Neural cell (in vitro differentiated cells): Measurements from ENCODE around the gene STARD9. TPM values are rescaled to one million over a fixed set of nuclear protein-coding genes. Genes with fewer than 3 reads are reported as not detected.

Experiments
- H2AFZ ChIP-seq: fragments of 200-600, 300-800 bp; sonication (generic), shearing (Covaris generic); 2 replicates; pipeline ENCODE4 v1.6.0; 2014; ENCODE audit warnings: low read depth, mild to moderate bottlenecking, antibody characterized with exemption, low read length, moderate library complexity
- H3F3A ChIP-seq: fragments of 200-600 bp; shearing (Covaris generic); 2 replicates; pipeline ENCODE4 v1.6.1; 2016; ENCODE audit warnings: mild to moderate bottlenecking, moderate library complexity, mixed read lengths, antibody characterized with exemption, low read length; ENCODE audit not compliant: insufficient read depth, poor library complexity, severe bottlenecking
- H3K27ac ChIP-seq: fragments of 200-600, 300-800 bp; sonication (generic), shearing (Covaris generic); 2 replicates; pipeline ENCODE4 v1.5.1; 2014; ENCODE audit warnings: mild to moderate bottlenecking, low read length, moderate library complexity
- H3K27me3 ChIP-seq: fragments of 300-800, 200-600 bp; sonication (generic), shearing (Covaris generic); 2 replicates; pipeline ENCODE4 v1.6.0; 2014; ENCODE audit warnings: mild to moderate bottlenecking, low read depth, low read length, moderate library complexity; ENCODE audit not compliant: insufficient read depth
- H3K36me3 ChIP-seq: fragments of 300-800, 200-600 bp; sonication (generic), shearing (Covaris generic); 2 replicates; pipeline ENCODE4 v1.5.1; 2014; ENCODE audit warnings: mild to moderate bottlenecking, antibody characterized with exemption, low read length, moderate library complexity; ENCODE audit not compliant: insufficient read depth
- H3K4me2 ChIP-seq: fragments of 300-800, 200-600 bp; sonication (generic), shearing (Covaris generic); 2 replicates; pipeline ENCODE4 v1.6.0; 2014; ENCODE audit warnings: mild to moderate bottlenecking, low read length
- H3K4me3 ChIP-seq: fragments of 300-800, 200-600 bp; sonication (generic), shearing (Covaris generic); 2 replicates; pipeline ENCODE4 v1.5.1; 2014; ENCODE audit warnings: mild to moderate bottlenecking, low read length, moderate library complexity
- H3K79me2 ChIP-seq: fragments of 200-600 bp; shearing (Covaris generic); replicated peaks from 2 replicates; pipeline ENCODE4 v1.6.0; 2014; ENCODE audit warnings: mild to moderate bottlenecking, low read length, moderate library complexity; ENCODE audit not compliant: insufficient read depth
- H3K9ac ChIP-seq: fragments of 300-800, 200-600 bp; sonication (generic), shearing (Covaris generic); 2 replicates; pipeline ENCODE4 v1.6.1; 2016; ENCODE audit warnings: mild to moderate bottlenecking, low read length, mixed read lengths
- H3K9me2 ChIP-seq: fragments of 200-600 bp; shearing (Covaris generic); 2 replicates; pipeline ENCODE4 v1.6.1; 2016; ENCODE audit warnings: mild to moderate bottlenecking, low read length, mixed read lengths; ENCODE audit not compliant: insufficient read depth
- H3K9me3 ChIP-seq: fragments of 200-600, 300-800 bp; sonication (generic), shearing (Covaris generic); 2 replicates; pipeline ENCODE4 v1.6.1; 2016; ENCODE audit warnings: mild to moderate bottlenecking, mixed run types, low read length, moderate library complexity, mixed read lengths
- H4K20me1 ChIP-seq: fragments of 200-600 bp; shearing (Covaris generic); 2 replicates; pipeline ENCODE4 v1.6.1; 2016; ENCODE audit warnings: mild to moderate bottlenecking, mixed run types; ENCODE audit not compliant: insufficient read depth
- EP300 ChIP-seq: fragments of 450-650 bp; conservative IDR thresholded peaks from 2 replicates; pipeline ENCODE4 v1.6.1; 2014; ENCODE audit warnings: antibody characterized with exemption, mild to moderate bottlenecking, moderate library complexity; ENCODE audit not compliant: poor library complexity, severe bottlenecking
- EZH2 ChIP-seq: fragments of 200-600, 300-800 bp; shearing (Covaris generic), sonication (generic); IDR thresholded peaks from 2 replicates; pipeline ENCODE4 v1.6.1; 2014; ENCODE audit warnings: antibody characterized with exemption, low read length, borderline replicate concordance, mild to moderate bottlenecking; ENCODE audit not compliant: insufficient read depth, poor library complexity, severe bottlenecking
- MXI1 ChIP-seq: fragments of 450-650 bp; conservative IDR thresholded peaks from 2 replicates; pipeline ENCODE4 v1.6.1; 2014; ENCODE audit warnings: antibody characterized with exemption, mild to moderate bottlenecking; ENCODE audit not compliant: poor library complexity, severe bottlenecking
- POLR2AphosphoS5 ChIP-seq: IDR thresholded peaks from 2 replicates; pipeline ENCODE4 v1.6.1; 2012
- RAD21 ChIP-seq: fragments of 450-650 bp; conservative IDR thresholded peaks from 2 replicates; pipeline ENCODE4 v1.6.1; 2014; ENCODE audit warnings: antibody characterized with exemption, mild to moderate bottlenecking, moderate library complexity
- SMC3 ChIP-seq: fragments of 450-650 bp; conservative IDR thresholded peaks from 2 replicates; pipeline ENCODE4 v1.6.1; 2014; ENCODE audit warnings: antibody characterized with exemption, mild to moderate bottlenecking, moderate library complexity; ENCODE audit not compliant: poor library complexity
- TAF1 ChIP-seq: IDR thresholded peaks from 2 replicates; pipeline ENCODE4 v1.6.1; 2012; ENCODE audit warnings: low read depth
- polyA plus RNA-seq: library from polyadenylated mRNA; depleted of rRNA; stranded (reverse); fragments of >200 nt; gene quantifications from 2 replicates; pipeline ENCODE4 v1.2.3, GENCODE V29; 2014
- TF ChIP-seq, protein P1 (sequence below): IDR thresholded peaks from 2 replicates; pipeline ENCODE4 v1.6.1; 2012; ENCODE audit warnings: borderline replicate concordance
- TF ChIP-seq, protein P2 (sequence below): fragments of 450-650 bp; IDR thresholded peaks from 2 replicates; pipeline ENCODE4 v1.5.1; 2014; ENCODE audit warnings: antibody characterized with exemption, mild to moderate bottlenecking, moderate library complexity; ENCODE audit not compliant: poor library complexity, severe bottlenecking

The STARD9 gene
- polyA plus RNA-seq, 1 donor from 2014 or later: 6.4 TPM

DNA sequence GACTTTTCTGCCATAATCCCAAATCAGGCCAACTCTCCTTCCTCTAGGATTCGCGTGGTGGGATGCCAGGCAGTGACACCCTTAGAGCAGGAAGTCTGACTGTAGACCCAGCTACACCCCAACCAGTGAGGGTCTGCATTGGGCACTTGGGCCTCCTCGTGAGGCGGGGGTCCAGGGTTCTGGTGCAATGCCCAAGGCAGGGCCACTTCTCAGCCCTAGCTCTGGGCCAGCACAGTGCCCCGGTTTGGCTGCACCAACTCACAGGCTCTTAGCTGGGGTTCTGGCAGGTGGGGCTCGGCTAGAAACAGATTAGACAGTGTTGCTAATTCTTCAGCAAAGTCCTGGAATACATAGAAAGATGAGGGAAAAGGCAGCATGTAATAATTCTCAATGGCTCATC, 148.9 kb downstream of the STARD9 start:
- no peaks in the 10 kb centered on the region for H3K9me3 ChIP-seq
- no peaks in the 10 kb centered on the region for H3K79me2 ChIP-seq
- no peaks in the 10 kb centered on the region for H3K9me2 ChIP-seq
- H3K9ac ChIP-seq: no peak overlapping the region
- no peak overlapping the region for H3K4me3 ChIP-seq
- H3K4me2 ChIP-seq: no peak overlapping the region
- H2AFZ ChIP-seq: no peak overlapping the region
- no peak overlapping the region for H3K27ac ChIP-seq
- peaks cover 5% of the 10 kb centered on the region for H3K36me3 ChIP-seq
- no peaks in the 10 kb centered on the region for H3F3A ChIP-seq
- H4K20me1 ChIP-seq: no peaks in the 10 kb centered on the region
- no peaks in the 10 kb centered on the region for H3K27me3 ChIP-seq
- TF ChIP-seq TAF1 (no peak), POLR2AphosphoS5 (no peak), EP300 (no peak), MXI1 (no peak), SMC3 (no peak), RAD21 (no peak), EZH2 (no peak)
- TF ChIP-seq, protein P1, sequence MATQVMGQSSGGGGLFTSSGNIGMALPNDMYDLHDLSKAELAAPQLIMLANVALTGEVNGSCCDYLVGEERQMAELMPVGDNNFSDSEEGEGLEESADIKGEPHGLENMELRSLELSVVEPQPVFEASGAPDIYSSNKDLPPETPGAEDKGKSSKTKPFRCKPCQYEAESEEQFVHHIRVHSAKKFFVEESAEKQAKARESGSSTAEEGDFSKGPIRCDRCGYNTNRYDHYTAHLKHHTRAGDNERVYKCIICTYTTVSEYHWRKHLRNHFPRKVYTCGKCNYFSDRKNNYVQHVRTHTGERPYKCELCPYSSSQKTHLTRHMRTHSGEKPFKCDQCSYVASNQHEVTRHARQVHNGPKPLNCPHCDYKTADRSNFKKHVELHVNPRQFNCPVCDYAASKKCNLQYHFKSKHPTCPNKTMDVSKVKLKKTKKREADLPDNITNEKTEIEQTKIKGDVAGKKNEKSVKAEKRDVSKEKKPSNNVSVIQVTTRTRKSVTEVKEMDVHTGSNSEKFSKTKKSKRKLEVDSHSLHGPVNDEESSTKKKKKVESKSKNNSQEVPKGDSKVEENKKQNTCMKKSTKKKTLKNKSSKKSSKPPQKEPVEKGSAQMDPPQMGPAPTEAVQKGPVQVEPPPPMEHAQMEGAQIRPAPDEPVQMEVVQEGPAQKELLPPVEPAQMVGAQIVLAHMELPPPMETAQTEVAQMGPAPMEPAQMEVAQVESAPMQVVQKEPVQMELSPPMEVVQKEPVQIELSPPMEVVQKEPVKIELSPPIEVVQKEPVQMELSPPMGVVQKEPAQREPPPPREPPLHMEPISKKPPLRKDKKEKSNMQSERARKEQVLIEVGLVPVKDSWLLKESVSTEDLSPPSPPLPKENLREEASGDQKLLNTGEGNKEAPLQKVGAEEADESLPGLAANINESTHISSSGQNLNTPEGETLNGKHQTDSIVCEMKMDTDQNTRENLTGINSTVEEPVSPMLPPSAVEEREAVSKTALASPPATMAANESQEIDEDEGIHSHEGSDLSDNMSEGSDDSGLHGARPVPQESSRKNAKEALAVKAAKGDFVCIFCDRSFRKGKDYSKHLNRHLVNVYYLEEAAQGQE: no peak
- TF ChIP-seq, protein P2, sequence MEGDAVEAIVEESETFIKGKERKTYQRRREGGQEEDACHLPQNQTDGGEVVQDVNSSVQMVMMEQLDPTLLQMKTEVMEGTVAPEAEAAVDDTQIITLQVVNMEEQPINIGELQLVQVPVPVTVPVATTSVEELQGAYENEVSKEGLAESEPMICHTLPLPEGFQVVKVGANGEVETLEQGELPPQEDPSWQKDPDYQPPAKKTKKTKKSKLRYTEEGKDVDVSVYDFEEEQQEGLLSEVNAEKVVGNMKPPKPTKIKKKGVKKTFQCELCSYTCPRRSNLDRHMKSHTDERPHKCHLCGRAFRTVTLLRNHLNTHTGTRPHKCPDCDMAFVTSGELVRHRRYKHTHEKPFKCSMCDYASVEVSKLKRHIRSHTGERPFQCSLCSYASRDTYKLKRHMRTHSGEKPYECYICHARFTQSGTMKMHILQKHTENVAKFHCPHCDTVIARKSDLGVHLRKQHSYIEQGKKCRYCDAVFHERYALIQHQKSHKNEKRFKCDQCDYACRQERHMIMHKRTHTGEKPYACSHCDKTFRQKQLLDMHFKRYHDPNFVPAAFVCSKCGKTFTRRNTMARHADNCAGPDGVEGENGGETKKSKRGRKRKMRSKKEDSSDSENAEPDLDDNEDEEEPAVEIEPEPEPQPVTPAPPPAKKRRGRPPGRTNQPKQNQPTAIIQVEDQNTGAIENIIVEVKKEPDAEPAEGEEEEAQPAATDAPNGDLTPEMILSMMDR: no peak

DNA sequence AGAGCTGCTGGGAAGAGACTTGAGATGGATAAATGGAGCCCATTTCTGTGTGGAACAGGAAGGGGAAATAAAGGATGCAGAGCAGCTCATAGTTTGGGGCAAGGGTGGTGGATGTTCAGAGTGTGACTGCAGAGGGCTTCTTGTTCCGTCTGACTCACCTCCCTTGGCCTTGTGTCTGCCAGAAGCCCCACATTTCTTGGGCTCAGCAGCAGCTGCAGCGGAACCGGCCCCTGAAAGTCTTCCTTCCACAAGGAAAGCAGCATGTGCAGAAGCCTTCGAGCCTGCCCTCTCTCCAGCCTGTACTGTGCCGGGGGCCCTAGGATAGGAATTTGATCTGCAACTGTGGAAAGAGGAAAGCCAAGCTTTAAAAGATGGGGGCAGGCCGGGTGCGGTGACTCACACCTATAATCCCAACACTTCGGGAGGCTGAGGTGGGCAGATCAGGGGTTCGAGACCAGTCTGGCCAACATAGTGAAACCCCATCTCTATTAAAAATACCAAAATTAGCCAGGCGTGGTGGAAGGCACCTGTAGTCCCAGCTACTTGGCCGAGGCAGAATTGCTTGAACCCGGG, 150.0 kb downstream of the STARD9 start:
- no peak overlapping the region for H3K27ac ChIP-seq
- no peak overlapping the region for H3K9ac ChIP-seq
- no peak overlapping the region for H2AFZ ChIP-seq
- TF ChIP-seq, protein P2: no peak
- TF ChIP-seq, protein P1: no peak
- TF ChIP-seq POLR2AphosphoS5 (no peak), EZH2 (no peak), EP300 (no peak), MXI1 (no peak), RAD21 (no peak), TAF1 (no peak), SMC3 (no peak)
- no peaks in the 10 kb centered on the region for H3K9me3 ChIP-seq
- H3K27me3 ChIP-seq: no peaks in the 10 kb centered on the region
- peaks cover 5% of the 10 kb centered on the region for H3K36me3 ChIP-seq
- no peak overlapping the region for H3K4me3 ChIP-seq
- no peaks in the 10 kb centered on the region for H3F3A ChIP-seq
- H3K9me2 ChIP-seq: no peaks in the 10 kb centered on the region
- H4K20me1 ChIP-seq: no peaks in the 10 kb centered on the region
- no peak overlapping the region for H3K4me2 ChIP-seq
- no peaks in the 10 kb centered on the region for H3K79me2 ChIP-seq
